Stimulated activated naive CD8-positive, alpha-beta T cell treated with anti-CD3 and anti-CD28 coated beads, Interleukin-15, Interleukin-2, amounts not matched to agents 100 U/mL and 50 U/mL, for 24 hours (primary cell): Measurements from ENCODE around the gene RHOT2.
"Not testable (repeated sequence)": the region's sequence is repeated elsewhere in the genome, so short reads cannot be mapped to it uniquely, and the experiment has no call there.

Source experiments
- ATAC-seq: fragments of 150-1000 bp; cut with Tn5 transposase; one replicate; pipeline ENCODE4 v1.10.0; 2021
- DNase-seq: peaks from one replicate; pipeline ENCODE4 v3.0.0; 2021

The RHOT2 gene

GRCh38 chr16:681746-682427 is 14.0 kb downstream of the RHOT2 start:
- ATAC-seq: no peak
- no peak for DNase-seq

- DNase-seq (no peak), ATAC-seq (no peak)
Observed at GRCh38 chr16:682493-683395, 14.8 kb downstream of the RHOT2 start.

GRCh38 chr16:683396-684070 is 15.6 kb downstream of the RHOT2 start:
- ATAC-seq (no peak), DNase-seq (no peak)

- DNase-seq (peak; percentile 99), ATAC-seq (peak; percentile 82)
Observed at GRCh38 chr16:684071-684794, 16.3 kb downstream of the RHOT2 start, which contains the start of gene JMJD8. JMJD8 (minus strand) TSS chr16:684334; CDS start chr16:684319, 15 bp downstream.

GRCh38 chr16:684961-685696 is 17.2 kb downstream of the RHOT2 start:
- DNase-seq: no peak

GRCh38 chr16:685967-686366 is 18.0 kb downstream of the RHOT2 start:
- ATAC-seq (no peak), DNase-seq (peak; percentile 45)

More at GRCh38 chr16:684961-685696, 17.2 kb downstream of the RHOT2 start:
- ATAC-seq: no peak

GRCh38 chr16:686459-687260 is 18.7 kb downstream of the RHOT2 start:
- DNase-seq: no peak
- no peak for ATAC-seq

- ATAC-seq: no peak
- DNase-seq: no peak
Observed at GRCh38 chr16:687499-687898, 19.6 kb downstream of the RHOT2 start.

- no peak for DNase-seq
- ATAC-seq: no peak
Observed at GRCh38 chr16:689175-689897, 21.4 kb downstream of the RHOT2 start.

- DNase-seq, ATAC-seq: not testable (repeated sequence)
Observed at GRCh38 chr16:691242-691641, 23.3 kb downstream of the RHOT2 start.

GRCh38 chr16:692356-693108 is 24.6 kb downstream of the RHOT2 start:
- ATAC-seq (no peak), DNase-seq (no peak)

- ATAC-seq (no peak), DNase-seq (no peak)
Observed at GRCh38 chr16:693364-693763, 25.4 kb downstream of the RHOT2 start.

- DNase-seq: no peak
Observed at GRCh38 chr16:693766-694165, 25.8 kb downstream of the RHOT2 start.

GRCh38 chr16:694187-694862 is 26.4 kb downstream of the RHOT2 start:
- DNase-seq: no peak
- no peak for ATAC-seq

More at GRCh38 chr16:693766-694165, 25.8 kb downstream of the RHOT2 start:
- no peak for ATAC-seq

- ATAC-seq (no peak), DNase-seq (no peak)
Observed at GRCh38 chr16:694863-695354, 27.0 kb downstream of the RHOT2 start.

GRCh38 chr16:695355-696089 is 27.6 kb downstream of the RHOT2 start:
- DNase-seq: peak; percentile 76
- ATAC-seq: peak; percentile 76

GRCh38 chr16:698911-699671 is 31.2 kb downstream of the RHOT2 start:
- no peak for DNase-seq
- no peak for ATAC-seq
